Neural crest cell (in vitro differentiated cells): ENCODE measurements around the gene SLC11A1. TPM values are rescaled to one million over a fixed set of nuclear protein-coding genes. Genes with fewer than 3 reads are reported as not detected.

ENCODE experiments used
- DNase-seq: peaks from one replicate; pipeline ENCODE4 v3.0.0; 2021; ENCODE audit warnings: low read depth, mixed read lengths, low spot score
- H3K27ac Mint-ChIP-seq: one replicate; pipeline ENCODE4 v1.8.0; 2021; ENCODE audit warnings: mild to moderate bottlenecking, mixed read lengths; ENCODE audit not compliant: unreplicated experiment
- H3K27me3 Mint-ChIP-seq: 2 replicates; pipeline ENCODE4 v1.8.0; 2021; ENCODE audit warnings: low read depth, mild to moderate bottlenecking, mixed read lengths
- H3K36me3 Mint-ChIP-seq: 2 replicates; pipeline ENCODE4 v1.8.0; 2021; ENCODE audit warnings: low read depth, mild to moderate bottlenecking, mixed read lengths
- H3K4me1 Mint-ChIP-seq: 2 replicates; pipeline ENCODE4 v1.8.0; 2021; ENCODE audit warnings: mixed read lengths
- H3K4me3 Mint-ChIP-seq: one replicate; pipeline ENCODE4 v1.8.0; 2021; ENCODE audit warnings: mild to moderate bottlenecking, mixed read lengths
- H3K9me3 Mint-ChIP-seq: 2 replicates; pipeline ENCODE4 v1.8.0; 2021; ENCODE audit warnings: mixed read lengths
- CTCF ChIP-seq: fragments of 200-600 bp; sonication (generic); conservative IDR thresholded peaks from 2 replicates; pipeline ENCODE4 v1.5.0; 2021; ENCODE audit warnings: antibody characterized with exemption, mild to moderate bottlenecking
- total RNA-seq: library from RNA; stranded (reverse); gene quantifications from 2 replicates; pipeline ENCODE4 v1.2.1, GENCODE V29; 2021

Gene SLC11A1
- total RNA-seq, 1 donor from 2014 or later, result 0.09 TPM

GRCh38 chr2:218397820-218398436, 15.9 kb downstream of the SLC11A1 start:
- Mint-ChIP-seq H3K36me3 (no peaks in the 10 kb centered on the region), H3K27me3 (peaks cover 36% of the 10 kb centered on the region), H3K9me3 (no peaks in the 10 kb centered on the region), H3K27ac (no peak overlapping the region), H3K4me3 (peak overlapping the region; percentile 99), H3K4me1 (peaks cover 23% of the 10 kb centered on the region)
- TF ChIP-seq CTCF, result no peak
- DNase-seq, result no peak

DNA sequence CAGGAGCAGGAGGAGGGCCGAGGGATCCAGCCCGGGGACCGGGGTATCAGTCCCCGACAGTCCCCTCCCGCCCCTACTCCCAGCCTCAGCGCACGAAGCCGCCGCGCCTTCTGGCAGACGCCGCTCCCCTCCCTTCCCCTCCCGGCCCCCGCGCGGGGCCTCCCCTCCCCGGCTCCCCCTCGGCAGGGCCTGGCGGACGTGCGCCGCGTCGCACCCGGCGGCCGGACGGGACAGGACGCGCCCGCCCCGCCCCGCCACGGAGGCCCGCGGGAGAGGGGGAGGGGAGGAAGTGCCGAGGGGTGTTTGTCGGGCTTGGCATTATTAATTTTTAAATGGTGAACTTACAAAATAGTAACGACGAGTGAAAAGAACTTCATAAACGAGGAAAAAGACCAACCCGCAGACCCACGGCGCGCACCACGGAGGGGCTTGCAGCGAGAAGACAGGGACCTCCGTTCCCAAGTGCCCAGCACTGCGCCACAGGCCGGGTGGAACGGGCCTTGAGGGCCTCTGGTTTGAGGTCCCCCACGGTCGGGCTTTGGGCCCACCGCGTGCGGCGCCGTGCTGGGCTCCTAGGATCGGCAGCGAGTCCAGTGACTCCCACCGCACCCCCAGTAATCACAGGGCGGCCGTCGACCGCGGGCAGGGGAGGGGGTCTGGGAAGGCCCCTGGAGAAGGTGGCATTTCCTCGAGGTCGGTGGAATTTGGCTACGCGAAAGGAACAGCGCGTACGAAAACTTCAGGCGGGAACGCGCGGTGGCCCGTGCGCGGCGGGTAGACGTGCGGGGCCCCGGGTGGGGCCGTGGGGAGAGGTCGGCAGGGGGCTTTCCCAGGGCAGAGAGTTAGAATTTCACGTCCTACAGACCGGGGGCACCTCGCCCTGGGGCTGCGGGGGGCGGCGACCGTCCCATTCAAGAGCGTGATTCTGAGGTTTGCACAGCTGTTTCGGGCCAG, 16.6 kb downstream of the SLC11A1 start:
- peaks cover 23% of the 10 kb centered on the region for H3K4me1 Mint-ChIP-seq
- H3K36me3 Mint-ChIP-seq, result no peaks in the 10 kb centered on the region
- no peak for TF ChIP-seq CTCF
- H3K27me3 Mint-ChIP-seq, result peaks cover 36% of the 10 kb centered on the region
- peak overlapping the region; percentile 99 for H3K4me3 Mint-ChIP-seq
- no peaks in the 10 kb centered on the region for H3K9me3 Mint-ChIP-seq
- DNase-seq, result no peak
- H3K27ac Mint-ChIP-seq, result no peak overlapping the region

DNA sequence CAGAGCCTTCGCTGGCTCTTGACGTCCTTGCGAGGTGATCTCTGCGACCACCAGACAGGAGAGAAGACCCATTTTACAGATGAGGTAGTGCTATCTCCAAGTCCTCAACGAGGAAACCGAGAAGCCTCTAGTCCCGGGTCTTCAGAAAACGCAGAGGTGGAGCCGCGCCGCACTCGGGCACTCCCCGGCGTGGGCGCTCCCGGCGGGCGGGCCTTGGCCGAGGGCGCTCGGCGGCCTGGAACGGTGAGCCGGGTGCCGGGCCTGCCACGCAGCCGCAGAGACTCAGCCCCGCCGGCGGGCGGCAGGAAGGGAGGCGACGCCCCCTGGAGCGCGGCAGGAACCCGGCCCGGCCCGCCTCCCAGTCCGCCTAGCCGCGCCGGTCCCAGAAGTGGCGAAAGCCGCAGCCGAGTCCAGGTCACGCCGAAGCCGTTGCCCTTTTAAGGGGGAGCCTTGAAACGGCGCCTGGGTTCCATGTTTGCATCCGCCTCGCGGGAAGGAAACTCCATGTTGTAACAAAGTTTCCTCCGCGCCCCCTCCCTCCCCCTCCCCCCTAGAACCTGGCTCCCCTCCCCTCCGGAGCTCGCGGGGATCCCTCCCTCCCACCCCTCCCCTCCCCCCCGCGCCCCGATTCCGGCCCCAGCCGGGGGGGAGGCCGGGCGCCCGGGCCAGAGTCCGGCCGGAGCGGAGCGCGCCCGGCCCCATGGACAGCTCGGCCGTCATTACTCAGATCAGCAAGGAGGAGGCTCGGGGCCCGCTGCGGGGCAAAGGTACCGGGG, 17.5 kb downstream of the SLC11A1 start, which contains the start of gene CTDSP1:
Gene CTDSP1 (plus strand): TSS at position 478 of the 776 bp plus-strand sequence. CDS start 223 bp downstream, at position 701.
- peak within 1 kb of the TSS; percentile 89 for H3K27ac Mint-ChIP-seq
- H3K27me3 Mint-ChIP-seq, result peaks cover 36% of the 10 kb centered on the region
- peaks cover 28% of the 10 kb centered on the region for H3K4me1 Mint-ChIP-seq
- no peaks in the 10 kb centered on the region for H3K9me3 Mint-ChIP-seq
- no peaks in the 10 kb centered on the region for H3K36me3 Mint-ChIP-seq
- TF ChIP-seq CTCF, result no peak
- DNase-seq, result peak; percentile 93
- H3K4me3 Mint-ChIP-seq, result peak within 1 kb of the TSS; percentile 94

- H3K27ac Mint-ChIP-seq, result peak overlapping the region; percentile 89
- DNase-seq, result no peak
Observed at GRCh38 chr2:218400167-218400929, 18.3 kb downstream of the SLC11A1 start.

More at GRCh38 chr2:218400167-218400929, 18.3 kb downstream of the SLC11A1 start:
- Mint-ChIP-seq H3K9me3 (no peaks in the 10 kb centered on the region), H3K27me3 (peaks cover 35% of the 10 kb centered on the region), H3K4me1 (peaks cover 30% of the 10 kb centered on the region), H3K4me3 (peak overlapping the region; percentile 94), H3K36me3 (no peaks in the 10 kb centered on the region)
- no peak for TF ChIP-seq CTCF
